ENCODE measurements around the gene KBTBD8. TPM values are rescaled to one million over a fixed set of nuclear protein-coding genes. Genes with fewer than 3 reads are reported as not detected.

The KBTBD8 gene
- total and polyA plus RNA-seq, 2 of the 8 experiments (the other 6 are each of a cell fraction or from before 2014, with no cell fraction given), result 3.2 to 23.9 TPM

GRCh38 chr3:66994588-66994987, 3.5 kb upstream of the KBTBD8 start:
- Histone ChIP-seq H2BK20ac (ENCODE audit: low read length) (no peak overlapping the region), H3K4me2 (ENCODE audit: insufficient read depth in 1 of 2, low read depth in 2 of 2, low read length in 2 of 2) (no peak overlapping the region), H3K79me2 (ENCODE audit: control insufficient read depth in 1 of 2, insufficient read depth in 2 of 2, low read length in 2 of 2) (peaks cover 0 to 5% of the 10 kb centered on the region in 2 experiments; a peak in 2 of 4 replicates), H4K91ac (replicated peaks; ENCODE audit: insufficient read length, low read length) (no peak overlapping the region), H3K14ac (ENCODE audit: insufficient read length) (no peak overlapping the region), H2BK120ac (replicated peaks; ENCODE audit: low read depth, low read length) (no peak overlapping the region), H2BK15ac (ENCODE audit: low read length) (no peak overlapping the region), H3K9me3 (ENCODE audit: insufficient read depth in 2 of 2, low read depth in 1 of 2, low read length in 1 of 2) (no peaks in the 10 kb centered on the region), H2BK12ac (ENCODE audit: low read depth, low read length) (no peak overlapping the region), H3K56ac (replicated peaks; ENCODE audit: insufficient read length, low read depth, low read length) (no peak overlapping the region), H2AFZ (ENCODE audit: low read length) (no peak overlapping the region), H4K8ac (ENCODE audit: extremely low read depth, insufficient read depth, low read length) (no peak overlapping the region), H3K4me1 (replicated peaks in 1 of 4; ENCODE audit: control insufficient read depth in 3 of 4, insufficient read depth in 4 of 4, low read length in 3 of 4) (peaks cover 0 to 7% (median 5%) of the 10 kb centered on the region in 4 experiments; a peak in 6 of 7 replicates), H4K20me1 (replicated peaks in 1 of 2; ENCODE audit: control insufficient read depth in 1 of 2, insufficient read depth in 2 of 2, low read length in 2 of 2) (peaks cover 0 to 3% of the 10 kb centered on the region in 2 experiments), H3K18ac (ENCODE audit: extremely low read depth, low read length) (no peak overlapping the region), H4K5ac (ENCODE audit: insufficient read length, low read depth, low read length) (no peak overlapping the region), H3K4me3 (ENCODE audit: extremely low read depth in 1 of 4, insufficient read depth in 2 of 4, low read depth in 3 of 4, low read length in 4 of 4) (no peak overlapping the region), H3K27ac (ENCODE audit: low read depth, low read length) (no peak overlapping the region), H3K23me2 (ENCODE audit: low read depth, low read length) (peaks cover 5% of the 10 kb centered on the region), H3K9ac (replicated peaks in 1 of 4; ENCODE audit: extremely low read depth in 1 of 4, low read depth in 3 of 4, low read length in 3 of 4) (no peak overlapping the region), H3K23ac (ENCODE audit: insufficient read length) (no peak overlapping the region), H2BK5ac (ENCODE audit: low read depth, low read length) (no peak overlapping the region), H3K79me1 (ENCODE audit: low read depth, low read length) (peaks cover 3% of the 10 kb centered on the region; the same call in 1 of the 2 replicates), H2AK5ac (ENCODE audit: low read depth, low read length) (no peak overlapping the region), H3K36me3 (ENCODE audit: control insufficient read depth in 2 of 4, insufficient read depth in 4 of 4, low read length in 3 of 4) (no peaks in the 10 kb centered on the region), H3K4ac (replicated peaks; ENCODE audit: insufficient read length, low read depth, low read length) (no peak overlapping the region), H3K27me3 (replicated peaks in 1 of 4; ENCODE audit: control insufficient read depth in 3 of 4, extremely low read depth in 1 of 4, insufficient read depth in 3 of 4, low read length in 3 of 4) (peaks cover 0 to 3% (median 0%) of the 10 kb centered on the region in 4 experiments; a peak in 2 of 7 replicates)
- DNase-seq (ENCODE audit: low read depth in 1 of 2, low spot score in 2 of 2) (no peak), FAIRE-seq (no peak)
- TF ChIP-seq EGR1 (IDR thresholded peaks at IDR 0.05; ENCODE audit: borderline replicate concordance, low read depth, low read length) (no peak), NANOG (IDR thresholded peaks at IDR 0.05; ENCODE audit: insufficient read depth, low read depth, low read length, poor library complexity, severe bottlenecking) (no peak), CHD2 (IDR thresholded peaks at IDR 0.05; ENCODE audit: low read length) (no peak), TCF12 (IDR thresholded peaks at IDR 0.05; ENCODE audit: low read depth, low read length) (no peak), POLR2A (IDR thresholded peaks at IDR 0.05; ENCODE audit: control extremely low read depth in 1 of 2, low read depth in 2 of 2, low read length in 2 of 2) (no peak), HDAC6 (IDR thresholded peaks at IDR 0.05; ENCODE audit: low read depth, low read length) (no peak), ASH2L (IDR thresholded peaks at IDR 0.05; ENCODE audit: low read length) (no peak), RAD21 (IDR thresholded peaks at IDR 0.05 in 1 of 2, conservative IDR thresholded peaks at IDR 0.05 in 1 of 2; ENCODE audit: low read depth in 2 of 2, low read length in 2 of 2) (no peak), TAF7 (optimal IDR thresholded peaks at IDR 0.05; ENCODE audit: borderline replicate concordance, low read depth, low read length) (no peak), JUN (IDR thresholded peaks at IDR 0.05; ENCODE audit: low read depth, low read length) (no peak), CEBPB (IDR thresholded peaks at IDR 0.05; ENCODE audit: low read depth, low read length) (no peak), SIRT6 (IDR thresholded peaks at IDR 0.05; ENCODE audit: low read length) (no peak)
- POLR2A ChIA-PET (ENCODE audit: partially characterized antibody), result no interaction called here
- CTCF ChIA-PET (ENCODE audit: partially characterized antibody), result interaction anchor here (0.6 kb wide), 1 partner anchor 179 kb away, joined by 3 read pairs; no protein-coding TSS in a partner anchor
- 85% methylated on average over 1 of the region's 1 CpG; no CpG with 5 or more reads in 1 of the 2 experiments for WGBS, 2 experiments (ENCODE audit: extremely low coverage in 1 of 2, insufficient coverage in 1 of 2, insufficient read length in 1 of 2, insufficient replicate concordance in 2 of 2, low coverage in 1 of 2, low lambda C conversion rate in 2 of 2, missing lambda C conversion rate in 1 of 2)
